HG02973 (cell line): ENCODE measurements around the gene TPO.

ENCODE experiments used
- ATAC-seq: cut with Tn5 transposase; IDR thresholded peaks from one replicate; pipeline ENCODE4 v1.9.1; 2021; ENCODE audit warnings: moderate library complexity; ENCODE audit not compliant: unreplicated experiment

TPO gene

DNA sequence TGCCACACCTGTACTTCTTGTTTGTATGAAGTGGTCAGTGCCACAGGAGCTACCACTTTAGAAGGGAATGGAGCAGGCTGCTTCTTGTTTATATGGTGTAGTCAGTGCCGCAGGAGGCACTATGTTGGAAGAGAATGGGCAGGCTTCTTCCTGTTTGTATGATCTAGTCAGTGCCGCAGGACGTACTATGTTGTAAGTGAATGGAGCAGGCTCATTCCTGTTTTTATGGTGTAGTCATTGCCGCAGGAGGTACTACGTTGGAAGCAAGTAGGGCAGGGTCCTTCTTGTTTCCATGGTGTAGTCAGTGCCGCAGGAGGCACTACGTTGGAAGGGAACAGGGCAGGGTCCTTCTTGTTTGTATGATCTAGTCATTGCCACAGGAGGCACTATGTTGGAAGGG is 27.3 kb downstream of the TPO start:
- ATAC-seq, result no peak

DNA sequence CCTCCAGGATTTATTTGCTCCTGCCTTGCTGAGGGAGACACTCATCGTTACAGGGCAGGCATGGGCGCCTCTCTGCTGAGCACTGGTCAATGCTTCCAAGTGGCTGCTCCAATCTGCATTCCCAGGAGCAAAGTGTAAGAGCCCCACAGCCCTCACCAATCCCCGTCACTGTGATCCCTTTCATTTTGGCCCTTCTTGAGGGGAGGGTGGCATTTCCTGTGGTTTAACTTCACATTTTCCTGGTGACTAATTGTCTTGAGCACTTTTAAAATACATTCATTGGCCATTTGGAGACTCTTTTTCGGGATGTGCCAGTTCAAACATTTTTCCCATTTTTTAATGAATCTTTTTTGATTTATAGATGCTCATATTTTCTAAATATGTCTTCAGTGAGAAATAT is 33.0 kb downstream of the TPO start:
- no peak for ATAC-seq

DNA sequence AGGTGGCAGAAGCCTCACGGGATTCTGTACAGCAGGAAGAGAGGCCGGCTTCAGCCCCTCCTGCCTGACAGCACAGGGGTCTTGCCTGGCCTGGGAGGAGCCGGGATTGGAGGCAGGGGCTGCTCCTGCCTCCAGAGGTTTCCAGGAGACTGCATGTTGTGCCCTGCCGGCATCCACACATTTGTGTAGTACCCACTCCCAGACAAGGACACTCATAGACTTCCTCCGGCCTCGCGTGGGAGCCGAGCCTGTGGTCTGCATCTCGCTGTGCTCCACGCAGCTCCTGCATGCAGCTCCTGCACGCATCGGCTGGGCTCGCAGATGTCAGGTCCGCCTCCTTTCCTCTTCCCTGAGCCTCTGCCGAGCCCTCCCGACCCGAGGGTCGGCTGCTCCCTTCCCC is 34.7 kb downstream of the TPO start:
- ATAC-seq, result no peak

DNA sequence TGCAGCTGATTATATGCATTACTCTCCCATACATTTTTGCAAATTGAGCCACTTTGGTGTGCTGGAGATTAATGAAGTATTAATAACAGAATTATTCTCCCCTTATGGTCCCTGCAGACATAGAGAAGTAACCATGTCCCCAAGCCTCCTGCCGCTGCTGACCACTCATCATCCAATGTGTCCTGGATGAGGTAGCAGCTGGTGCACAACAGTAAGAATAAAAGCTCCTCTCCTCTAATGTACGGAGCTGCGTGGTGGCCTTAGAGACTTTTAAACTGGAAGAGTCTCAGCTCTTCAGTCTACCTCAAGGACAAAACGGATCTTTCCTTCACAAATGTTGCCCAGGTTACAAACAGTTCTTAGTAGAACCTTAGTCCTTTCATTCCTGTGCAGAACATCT is 37.7 kb downstream of the TPO start:
- ATAC-seq, result no peak

DNA sequence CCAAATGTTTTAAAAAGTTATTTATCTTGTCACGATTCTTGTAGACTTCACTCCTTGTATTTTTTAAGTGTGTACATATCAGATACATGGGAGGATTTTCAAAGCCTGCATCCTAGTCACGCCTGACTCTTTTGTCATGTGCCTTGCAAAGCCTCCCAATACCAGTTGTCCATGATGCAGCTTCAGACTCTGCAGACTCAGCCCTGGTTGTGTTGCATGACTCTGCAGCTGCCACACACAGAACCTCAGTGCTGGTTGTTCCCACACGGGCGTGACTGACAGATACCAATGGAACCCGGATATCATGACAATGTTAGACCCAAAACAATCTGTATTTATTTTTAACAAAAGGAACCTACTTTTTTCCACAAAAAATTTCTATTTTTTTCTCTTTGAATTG is 38.2 kb downstream of the TPO start:
- no peak for ATAC-seq

DNA sequence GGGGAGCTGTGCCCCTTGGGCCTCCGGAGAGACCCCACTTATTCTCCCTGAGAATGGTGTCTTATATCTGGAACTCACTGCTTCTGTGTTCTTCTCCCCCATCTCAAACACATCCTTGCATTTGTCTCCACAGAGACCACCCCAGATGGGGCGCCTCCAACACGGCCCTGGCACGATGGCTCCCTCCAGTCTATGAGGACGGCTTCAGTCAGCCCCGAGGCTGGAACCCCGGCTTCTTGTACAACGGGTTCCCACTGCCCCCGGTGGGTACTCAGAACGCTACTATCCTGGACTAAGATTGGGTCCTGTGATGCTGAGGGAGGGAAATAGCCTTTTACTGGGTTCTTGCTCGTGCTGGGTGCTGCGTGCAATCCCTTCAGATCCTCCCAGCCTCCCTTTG is 40.3 kb downstream of the TPO start:
- no peak for ATAC-seq

DNA sequence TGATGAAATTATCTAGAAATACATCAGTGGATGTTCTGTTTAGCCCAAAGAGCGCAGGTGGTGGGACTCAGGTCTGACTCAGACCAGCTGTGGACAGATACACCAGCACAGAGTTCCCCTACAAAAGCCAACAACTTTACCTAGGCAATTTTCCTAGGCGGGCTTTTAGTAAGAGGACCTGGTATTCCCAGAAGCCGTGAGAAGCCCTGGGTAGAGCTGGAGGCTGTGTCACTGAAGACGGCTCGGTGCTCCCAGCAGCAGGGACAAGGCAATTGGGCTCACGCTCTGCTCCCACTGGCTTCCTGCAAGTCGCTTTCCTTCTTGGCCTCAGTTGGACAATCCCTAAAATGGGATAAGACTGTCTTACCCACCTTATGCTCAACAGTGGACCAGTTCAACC is 41.1 kb downstream of the TPO start:
- no peak for ATAC-seq

DNA sequence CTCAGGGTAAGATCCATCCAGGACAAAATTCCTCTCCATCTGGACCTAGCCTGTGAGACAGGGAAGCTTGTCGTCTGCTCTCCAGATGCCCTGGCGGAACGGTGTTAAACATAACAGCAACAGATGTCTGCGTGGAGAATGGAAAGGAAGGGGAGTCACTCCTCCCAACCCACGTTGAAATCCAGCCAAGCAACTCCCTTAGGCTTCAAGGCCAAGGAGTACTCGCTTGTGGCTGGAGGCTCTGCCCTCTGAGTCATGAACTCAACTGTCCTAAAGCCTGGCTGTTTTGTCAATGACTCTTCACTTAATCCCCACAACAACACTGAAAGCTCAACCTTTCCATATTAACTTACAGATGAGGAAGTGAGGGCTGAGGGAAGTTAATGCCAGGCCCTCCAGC is 42.2 kb downstream of the TPO start:
- ATAC-seq, result no peak

DNA sequence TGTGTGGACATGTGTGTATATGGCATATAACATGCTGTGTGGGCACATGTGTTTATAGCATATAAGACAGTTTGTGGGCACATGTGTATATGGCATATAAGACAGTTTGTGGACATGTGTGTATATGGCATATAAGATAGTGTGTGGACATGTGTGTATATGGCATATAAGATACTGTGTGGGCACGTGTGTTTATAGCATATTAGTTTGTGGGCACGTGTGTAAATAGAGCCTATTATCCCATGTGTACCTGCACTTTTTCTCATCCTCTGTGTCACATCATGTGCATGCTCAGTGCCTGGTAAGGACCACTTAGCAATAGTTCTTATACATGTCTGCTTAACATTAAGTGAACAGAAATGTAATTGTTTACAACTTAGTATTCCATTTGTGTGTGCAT is 45.2 kb downstream of the TPO start:
- ATAC-seq, result no peak

DNA sequence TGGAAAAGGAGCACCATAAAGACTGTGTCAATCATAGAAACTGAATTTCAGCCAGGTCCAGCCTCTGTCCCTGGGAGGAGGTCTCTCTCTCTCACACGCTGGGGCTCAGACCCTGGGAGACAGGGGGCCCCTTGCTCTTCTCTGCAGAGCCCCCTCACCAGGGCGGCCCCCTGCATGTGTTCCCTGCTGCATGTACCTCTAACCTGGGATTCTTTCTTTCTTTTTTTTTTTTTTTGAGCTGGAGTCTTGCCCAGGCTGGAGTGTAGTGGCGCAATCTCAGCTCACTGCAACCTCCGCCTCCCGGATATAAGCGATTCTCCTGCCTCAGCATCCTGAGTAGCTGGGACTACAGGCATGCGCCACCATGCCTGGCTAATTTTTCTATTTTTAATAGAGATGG is 46.5 kb downstream of the TPO start:
- no peak for ATAC-seq

DNA sequence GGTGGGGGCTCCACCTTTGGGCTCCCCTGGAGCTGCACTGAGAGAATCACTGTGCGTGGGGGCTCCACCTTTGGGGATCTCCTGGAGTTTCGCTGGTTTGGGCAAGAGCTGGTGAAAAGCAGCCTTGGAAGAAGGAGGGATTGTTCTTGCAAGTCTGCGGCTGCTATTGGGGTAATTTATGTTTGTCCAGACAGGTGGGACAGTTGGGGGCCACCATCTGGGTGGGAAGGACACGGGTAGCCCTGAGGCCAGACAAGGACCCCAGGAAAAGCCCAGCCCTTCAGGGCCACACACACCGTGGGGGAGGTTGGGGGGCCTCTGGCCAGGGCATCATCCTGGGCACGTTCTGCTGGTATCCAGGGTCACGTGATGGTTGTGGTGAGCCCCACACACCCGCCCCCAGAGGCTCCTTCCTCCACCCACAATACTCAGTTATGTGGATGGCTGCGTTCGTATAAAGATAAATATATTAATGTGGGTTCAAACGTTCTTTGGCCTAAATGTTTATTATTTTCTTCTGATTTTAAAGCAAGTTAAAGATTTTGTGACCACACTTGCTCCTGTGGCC is 47.7 kb downstream of the TPO start:
- ATAC-seq, result no peak

DNA sequence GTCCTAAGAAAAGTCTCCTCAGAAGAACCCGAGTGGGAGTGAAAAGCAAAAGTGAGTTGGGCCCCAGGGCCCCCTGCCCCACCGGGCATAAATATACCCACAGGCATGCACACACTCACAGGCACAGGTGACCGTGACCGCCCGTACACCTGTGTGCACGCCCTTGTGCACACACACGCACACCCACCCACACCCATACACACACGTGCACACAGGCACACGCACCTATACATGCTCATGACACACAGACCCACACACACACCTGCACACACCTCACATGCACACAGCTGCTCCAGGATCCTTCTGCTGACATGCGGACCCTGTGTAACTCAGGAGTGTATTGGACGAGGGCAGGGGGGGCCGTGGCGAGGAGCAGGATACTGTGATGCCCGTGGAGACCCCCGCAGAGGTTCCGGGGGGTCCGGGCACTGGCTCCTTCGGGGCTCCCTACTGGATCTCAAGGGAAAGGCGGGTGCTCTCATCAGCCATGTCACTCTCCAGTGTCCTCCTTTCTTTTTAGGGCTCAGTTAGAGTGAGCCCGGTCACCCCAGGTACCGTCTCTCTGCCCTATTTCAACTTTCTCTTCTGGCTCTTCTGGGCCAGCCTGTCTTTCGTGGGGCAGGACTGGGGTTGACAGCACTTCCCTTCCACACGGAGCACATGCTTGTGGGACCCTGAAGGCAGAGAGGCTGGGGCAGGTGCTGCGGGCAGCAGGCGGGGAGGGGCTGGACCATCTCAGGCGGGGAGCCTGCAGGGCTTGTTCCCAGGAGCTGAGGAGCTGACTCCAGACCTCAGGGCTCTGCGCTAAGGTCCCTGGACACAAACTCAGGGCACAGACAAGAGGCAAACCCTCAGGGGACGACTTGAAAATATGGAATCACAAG is 48.5 kb downstream of the TPO start:
- no peak for ATAC-seq

DNA sequence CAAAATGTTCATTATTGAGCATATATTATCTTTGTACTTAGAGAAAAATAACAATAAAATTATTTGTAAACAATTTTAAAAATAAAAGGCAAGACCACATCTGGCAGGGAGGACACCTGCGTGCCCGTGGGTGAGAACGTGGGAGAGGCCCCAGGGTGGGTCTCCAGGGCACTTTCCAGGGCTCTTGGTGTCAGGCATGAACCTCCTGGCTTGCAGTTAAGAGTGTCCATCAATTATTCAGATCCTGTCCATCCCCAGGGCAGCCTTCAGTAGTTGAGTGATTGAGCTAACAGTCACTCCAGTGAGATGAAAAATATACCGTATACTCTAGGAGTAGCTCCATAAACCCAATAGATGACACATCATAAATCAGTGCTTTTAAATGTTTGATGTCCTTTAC is 49.7 kb downstream of the TPO start:
- no peak for ATAC-seq

DNA sequence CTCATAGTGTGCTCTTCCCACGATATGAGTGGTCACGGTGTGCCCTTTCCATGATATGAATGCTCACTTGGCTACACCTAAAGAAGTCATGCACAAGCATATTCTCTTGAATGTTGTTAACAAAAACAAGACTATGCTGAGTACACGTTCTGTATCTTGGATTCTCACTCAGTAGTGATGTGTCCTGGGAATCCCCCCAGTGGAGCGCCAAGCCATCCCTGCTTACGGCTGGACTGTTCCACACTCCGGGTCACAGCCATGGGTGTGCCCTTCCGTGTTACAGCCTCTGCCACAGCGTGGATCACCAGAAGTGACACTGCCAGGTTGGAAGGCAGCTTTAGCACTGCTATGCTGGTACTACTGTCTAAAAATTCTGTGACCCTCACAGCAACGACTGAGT is 59.1 kb downstream of the TPO start:
- no peak for ATAC-seq

DNA sequence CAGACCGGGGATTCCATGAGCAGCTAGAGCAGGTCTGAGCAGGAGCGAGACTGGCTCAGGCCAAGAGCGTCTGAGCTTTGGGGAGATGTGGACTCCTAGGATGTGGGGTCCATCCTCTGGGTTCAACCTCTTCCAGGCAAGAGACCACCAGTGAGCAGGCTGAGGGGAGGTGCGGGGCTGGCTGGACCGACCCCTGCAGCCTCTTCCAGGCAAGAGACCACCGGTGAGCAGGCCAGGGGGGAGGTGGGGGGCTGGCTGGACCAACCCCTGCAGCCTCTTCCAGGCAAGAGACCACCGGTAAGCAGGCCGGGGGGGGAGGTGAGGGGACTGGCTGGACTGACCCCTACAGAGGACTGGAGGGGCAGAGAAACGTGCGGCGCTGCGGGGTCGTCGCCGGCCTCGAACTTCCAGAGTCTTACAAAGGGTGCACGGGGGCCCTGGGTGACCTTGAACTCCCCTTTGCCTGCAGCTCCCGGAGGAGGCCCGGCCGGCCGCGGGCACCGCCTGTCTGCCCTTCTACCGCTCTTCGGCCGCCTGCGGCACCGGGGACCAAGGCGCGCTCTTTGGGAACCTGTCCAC is 63.4 kb downstream of the TPO start:
- no peak for ATAC-seq

DNA sequence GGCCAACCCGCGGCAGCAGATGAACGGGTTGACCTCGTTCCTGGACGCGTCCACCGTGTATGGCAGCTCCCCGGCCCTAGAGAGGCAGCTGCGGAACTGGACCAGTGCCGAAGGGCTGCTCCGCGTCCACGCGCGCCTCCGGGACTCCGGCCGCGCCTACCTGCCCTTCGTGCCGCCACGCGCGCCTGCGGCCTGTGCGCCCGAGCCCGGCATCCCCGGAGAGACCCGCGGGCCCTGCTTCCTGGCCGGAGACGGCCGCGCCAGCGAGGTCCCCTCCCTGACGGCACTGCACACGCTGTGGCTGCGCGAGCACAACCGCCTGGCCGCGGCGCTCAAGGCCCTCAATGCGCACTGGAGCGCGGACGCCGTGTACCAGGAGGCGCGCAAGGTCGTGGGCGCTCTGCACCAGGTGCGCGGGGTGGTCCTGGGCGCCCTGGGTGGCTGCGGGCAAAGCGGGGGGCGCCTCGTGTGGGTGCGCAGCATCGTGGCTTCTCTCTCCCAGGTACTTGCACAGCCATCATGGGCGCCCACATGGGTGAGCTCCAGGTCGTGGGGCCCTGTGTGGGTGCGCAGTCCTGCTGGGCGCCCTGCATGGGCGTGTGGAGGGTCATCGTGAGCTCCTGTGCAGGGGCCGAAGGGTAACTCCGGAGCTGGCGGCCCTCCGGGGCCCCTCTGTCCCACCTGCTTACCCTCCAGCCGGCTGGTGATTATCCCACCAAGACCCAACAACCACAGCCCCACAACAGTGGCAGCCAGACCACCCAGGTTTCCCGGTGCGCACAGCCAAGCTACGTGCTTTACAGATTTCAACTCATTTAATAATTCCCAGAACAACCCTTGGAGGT is 64.2 kb downstream of the TPO start:
- no peak for ATAC-seq

DNA sequence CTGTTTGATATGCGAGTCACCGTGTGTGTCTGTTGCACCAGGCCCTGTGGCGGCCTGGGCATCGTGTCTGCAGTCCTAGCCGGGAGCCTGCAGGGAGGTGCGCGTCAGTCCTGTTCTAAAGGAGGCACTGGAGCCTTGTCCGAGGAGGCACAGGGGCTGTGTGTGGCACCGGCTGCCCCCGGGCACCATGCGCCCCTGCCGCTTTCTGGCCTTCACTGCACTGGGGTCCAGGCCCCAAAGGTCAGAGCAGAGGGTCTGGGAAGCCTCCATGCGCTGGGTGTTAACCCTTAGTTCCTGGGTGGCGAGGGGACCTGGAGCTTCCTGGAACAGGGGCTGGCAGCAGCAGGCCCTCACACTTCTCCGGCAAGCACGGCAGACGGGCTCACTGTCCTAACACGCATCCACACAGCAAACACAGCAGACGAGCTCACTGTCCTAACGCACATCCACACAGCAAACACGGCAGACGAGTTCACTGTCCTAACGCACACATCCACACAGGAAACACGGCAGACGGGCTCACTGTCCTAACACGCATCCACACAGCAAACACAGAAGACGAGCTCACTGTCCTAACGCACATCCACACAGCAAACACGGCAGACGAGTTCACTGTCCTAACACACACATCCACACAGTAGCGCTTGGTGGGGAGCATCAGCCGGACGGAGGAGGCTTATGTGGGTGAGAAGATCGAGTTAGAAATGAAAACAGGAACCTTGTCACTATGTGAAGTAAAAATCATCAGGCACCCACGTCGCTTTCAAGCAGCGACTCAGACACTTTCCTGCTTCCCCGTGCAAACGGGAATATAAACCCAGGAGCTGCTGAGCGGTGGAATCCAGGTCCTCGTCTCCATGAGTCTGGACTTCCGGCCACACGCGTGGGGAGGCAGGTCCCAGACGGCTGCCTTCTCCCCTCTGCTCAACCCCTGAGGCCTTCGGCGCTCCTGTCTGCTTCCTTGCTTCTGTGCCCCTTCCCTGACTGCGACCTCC is 65.3 kb downstream of the TPO start:
- ATAC-seq, result no peak

DNA sequence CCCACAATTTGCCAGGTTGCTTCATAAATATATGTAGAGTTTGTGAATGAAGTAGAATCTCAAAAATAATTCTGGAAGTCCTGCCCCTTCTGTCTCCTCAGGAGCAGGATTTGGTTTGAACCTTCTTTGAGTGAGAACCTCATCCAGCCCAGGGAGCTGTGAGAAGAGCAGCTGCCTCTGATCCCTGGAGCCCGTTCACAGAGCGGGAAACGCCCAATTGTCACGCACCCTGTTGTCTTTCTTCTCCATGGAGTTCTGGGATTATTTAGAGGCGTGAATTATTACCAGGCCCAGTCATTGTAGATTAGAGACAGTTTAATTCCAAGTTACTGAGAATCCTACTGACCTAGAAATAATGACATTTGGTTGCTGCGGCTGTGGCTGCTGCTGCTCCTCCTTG is 66.1 kb downstream of the TPO start:
- no peak for ATAC-seq

DNA sequence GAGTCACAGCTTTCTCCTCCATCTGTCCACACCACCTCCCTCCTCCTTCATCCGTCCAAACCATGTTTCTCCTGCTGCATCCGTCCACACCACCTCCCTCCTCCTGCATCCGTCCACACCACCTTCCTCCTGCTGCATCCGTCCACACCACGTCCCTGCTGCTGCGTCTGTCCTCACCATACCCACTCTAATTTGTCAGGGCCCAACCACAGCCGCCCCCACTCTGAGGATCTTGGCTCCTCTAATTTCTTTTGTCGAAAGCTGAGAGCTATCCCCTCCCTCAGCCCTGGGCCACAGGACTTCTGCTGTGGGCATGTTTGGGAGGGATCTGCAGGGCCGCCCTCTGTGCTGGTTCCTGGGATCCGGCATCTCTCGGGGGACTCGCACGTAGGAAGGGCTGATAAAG is 67.4 kb downstream of the TPO start:
- no peak for ATAC-seq
